GM21529 (cell line): Measurements from ENCODE around the gene LRRFIP2.
A peak's percentile ranks its signal among the peaks of the same experiment; 100 is the strongest.
"Not testable (repeated sequence)": the region's sequence is repeated elsewhere in the genome, so short reads cannot be mapped to it uniquely, and the experiment has no call there.

ENCODE experiments used
- ATAC-seq: cut with Tn5 transposase; IDR thresholded peaks from one replicate; pipeline ENCODE4 v1.9.1; 2021; ENCODE audit not compliant: unreplicated experiment

Gene LRRFIP2

DNA sequence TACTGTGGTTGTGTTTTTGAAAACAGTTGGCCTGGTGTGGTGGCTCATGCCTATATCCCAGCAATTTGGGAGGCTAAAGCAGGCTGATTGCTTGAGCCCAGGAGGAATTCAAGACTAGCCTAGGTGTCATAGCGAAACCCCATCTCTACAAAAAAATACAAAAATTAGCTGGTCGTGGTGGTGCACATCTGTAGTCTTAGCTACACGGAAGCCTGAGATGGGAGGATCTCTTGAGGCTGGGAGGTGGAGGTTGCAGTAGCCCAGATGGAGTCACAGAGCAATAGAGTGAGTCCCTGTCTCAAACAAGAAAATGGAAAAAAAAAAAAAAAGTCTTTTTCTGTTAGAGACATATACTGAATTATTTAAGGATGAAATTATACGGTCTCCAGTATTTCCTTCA, 14.7 kb upstream of the LRRFIP2 start:
- no peak for ATAC-seq

DNA sequence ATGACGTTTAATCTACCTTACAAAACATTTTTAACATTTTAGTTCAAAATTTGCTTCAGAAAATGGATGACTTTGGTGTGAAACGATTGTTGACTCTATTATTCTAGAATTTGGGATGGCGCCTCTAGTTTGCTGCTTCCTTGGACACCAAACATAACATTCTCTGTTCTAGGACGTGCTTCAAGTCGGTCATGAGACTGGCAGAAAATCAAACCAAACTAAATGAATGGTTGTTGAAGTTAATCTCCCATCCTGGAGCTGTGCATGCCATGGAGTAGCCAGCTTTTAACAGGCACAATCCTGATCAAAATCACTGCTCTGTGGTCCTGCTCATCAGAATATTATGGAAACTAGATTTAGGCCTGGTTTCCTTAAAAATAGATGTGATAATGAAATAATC, 9.6 kb upstream of the LRRFIP2 start:
- no peak for ATAC-seq

DNA sequence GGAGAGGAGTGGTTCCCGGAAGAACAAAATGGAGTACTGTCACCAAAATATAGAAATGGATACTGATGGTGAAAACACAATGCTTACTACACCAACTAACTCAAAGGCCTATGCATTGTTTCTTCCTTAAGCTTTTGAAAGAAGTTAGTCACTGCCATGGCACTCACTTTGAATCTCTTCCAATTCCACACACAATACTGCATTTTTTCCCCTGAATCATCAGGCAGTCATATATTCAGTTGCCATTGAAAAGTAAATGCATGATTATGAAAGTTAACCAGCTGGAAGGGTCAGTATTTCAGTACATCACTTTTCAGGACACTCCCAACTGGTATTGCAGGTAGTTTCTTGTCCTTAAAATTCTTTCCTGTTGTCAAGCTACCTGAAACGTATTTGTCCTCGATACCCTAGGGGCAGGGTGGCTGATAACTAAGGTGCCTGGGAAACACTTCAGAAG, 9.0 kb upstream of the LRRFIP2 start:
- no peak for ATAC-seq

DNA sequence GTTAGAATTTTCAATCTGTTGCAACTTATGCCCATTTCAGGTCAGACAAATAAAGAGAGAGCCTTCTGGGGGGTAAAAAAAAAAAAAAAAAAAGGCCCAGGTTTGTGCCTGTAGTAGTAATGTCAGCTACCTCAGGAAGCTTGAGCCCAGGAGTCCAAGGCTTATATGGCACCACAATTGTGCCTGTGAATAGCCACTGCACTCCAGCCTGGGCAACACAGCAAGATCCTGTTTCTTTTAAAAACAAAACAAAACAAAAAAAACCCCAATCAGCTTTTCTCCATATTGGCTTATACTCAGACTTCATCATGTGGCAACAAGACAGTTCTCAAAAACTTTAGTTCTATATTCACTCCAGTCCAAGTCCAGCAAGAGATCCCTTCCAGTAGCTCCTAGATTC, 8.4 kb upstream of the LRRFIP2 start:
- ATAC-seq, result no peak

DNA sequence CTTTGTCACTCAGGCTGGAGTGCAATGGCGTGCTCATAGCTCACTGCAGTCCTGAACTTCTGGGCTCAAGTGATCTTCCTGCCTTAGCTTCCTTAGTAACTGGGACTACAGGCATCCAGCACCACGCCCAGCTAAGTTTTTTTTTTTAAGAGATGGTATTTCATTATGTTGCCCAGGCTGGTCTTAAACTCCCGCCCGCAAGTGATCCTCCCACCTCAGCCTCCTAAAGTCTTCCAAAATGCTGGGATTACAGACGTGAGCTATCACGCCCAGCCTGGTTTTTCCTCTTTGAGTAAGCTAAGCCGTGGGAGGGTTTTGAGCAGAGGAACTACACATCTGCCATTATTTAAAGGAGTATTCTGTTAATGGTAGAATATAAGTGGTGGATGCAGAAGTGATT, 7.4 kb upstream of the LRRFIP2 start:
- no peak for ATAC-seq

DNA sequence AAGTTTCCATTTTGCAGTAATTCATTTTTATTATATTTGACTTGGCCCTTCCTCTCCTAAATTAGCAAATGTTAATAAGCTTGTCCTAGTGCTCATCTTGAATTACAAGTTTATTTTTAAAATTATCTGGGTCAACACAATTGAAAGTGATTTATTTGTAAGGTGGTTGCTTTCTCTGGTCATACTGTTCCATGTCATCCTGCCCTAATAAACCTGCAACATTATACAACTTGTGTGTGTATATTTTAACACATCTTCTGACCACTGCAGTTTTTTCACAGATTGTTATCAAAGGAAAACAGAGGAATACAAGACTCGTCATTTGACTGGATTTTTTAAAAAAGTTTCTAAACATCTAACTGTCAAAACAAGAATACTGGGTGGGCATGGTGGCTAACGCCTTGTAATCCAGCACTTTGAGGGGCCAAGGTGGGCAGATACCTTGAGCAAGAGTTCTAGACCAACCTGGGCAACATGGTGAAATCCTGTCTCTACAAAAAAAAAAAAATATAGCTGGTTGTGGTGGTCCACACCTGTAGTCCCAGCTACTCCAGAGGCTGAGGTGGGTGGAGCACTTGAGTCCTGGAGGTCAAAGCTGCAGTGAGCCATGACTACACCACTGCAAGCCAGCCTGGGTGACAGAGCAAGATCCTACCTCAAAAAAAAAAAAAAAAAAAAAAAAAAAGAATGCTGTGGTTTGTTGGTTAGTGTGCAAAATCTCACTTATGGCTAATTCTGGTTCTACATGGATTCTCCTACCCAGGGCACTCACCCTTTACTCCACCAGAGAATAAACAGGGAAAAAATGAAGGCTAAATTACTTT, 5.0 kb upstream of the LRRFIP2 start:
- ATAC-seq, result no peak

DNA sequence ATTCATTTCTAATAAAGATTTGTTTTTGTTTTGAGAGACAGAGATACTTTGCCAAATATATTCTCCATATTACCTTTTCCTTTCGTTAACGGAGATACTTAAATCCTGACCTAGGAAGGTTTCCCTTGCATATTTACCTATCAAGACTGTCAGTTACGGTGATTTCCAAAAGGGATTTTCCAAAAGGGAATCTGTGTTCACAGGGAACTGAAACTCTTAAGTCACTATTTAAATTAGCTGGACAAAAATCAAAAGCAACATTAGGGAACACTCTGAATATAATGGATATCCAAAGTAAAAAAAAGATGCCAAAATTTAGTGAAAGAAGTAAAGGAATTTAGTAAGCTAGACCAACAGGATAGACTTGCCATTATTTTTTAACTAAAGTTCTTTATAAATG, 576 bp downstream of the LRRFIP2 start:
- ATAC-seq, result no peak

DNA sequence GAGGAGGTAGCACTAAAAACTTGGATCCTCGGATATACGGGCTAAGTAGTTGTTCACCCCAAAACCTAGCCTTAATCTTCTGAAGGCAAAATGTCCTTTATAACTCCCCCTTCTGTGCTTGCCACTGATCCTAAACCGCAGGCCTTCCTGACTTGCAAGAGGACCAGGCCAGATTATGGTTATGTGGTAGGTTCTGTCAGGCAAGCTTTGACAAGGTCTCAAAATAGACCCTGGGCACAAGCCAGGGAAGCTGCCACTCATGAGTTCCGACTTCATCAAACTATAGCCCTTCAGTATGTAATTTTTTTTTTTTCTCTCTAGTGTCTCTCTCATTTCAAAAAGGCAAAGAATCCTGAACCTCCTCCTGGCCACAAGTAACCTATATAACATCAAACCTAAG, 3.2 kb downstream of the LRRFIP2 start:
- ATAC-seq, result no peak

DNA sequence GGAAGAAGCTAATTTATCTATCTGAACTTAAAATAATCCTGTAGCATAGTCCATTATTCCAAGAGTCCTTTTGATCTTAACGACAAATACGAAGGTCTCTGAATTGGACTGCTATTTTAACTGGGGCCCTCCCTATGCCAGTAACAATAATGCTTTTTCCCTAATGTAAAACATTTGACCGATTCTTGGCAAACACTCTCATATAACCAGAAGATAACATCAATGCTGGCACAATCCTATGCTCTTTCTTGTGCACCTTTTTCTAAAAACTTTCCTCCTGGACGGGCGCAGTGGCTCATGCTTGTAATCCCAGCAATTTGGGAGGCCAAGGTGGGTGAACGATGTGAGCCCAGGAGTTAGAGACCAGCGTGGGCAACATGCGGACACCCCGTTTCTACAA, 3.9 kb downstream of the LRRFIP2 start:
- ATAC-seq, result no peak

DNA sequence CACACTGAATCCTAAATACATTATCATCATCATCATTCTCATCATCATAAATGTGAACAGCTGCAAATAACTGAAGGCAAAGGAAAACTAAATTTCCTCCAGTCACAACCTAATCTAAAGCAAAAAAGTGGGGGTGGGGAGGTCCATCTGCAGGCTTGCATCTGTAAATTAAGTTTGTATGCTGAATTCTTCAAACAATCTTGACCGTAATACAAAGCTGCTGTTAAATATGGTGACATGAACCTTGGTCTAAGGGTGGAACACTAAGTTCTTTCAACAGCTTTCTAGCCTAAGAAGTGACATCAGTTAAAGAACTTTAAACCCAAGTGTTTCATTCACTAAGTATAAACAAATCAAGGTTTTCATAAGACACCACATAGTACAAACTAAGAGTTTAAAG, 4.3 kb downstream of the LRRFIP2 start:
- no peak for ATAC-seq

DNA sequence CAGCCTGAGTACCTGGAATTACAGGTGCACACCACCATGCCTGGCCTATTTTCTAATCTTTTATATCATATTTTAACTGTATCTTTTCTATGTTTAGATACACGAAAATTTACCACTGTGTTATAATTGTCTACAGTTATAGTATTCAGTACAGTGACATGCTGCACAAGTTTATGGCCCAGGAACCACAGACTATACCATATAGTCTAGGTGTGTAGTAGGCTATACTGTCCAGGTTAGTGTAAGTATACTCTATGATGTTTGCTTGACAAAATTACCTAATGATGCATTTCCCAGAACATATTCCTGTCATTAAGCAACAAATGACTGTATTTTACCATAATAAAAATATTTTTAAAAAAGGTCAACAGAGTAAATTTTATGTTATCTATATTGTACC, 5.5 kb downstream of the LRRFIP2 start:
- ATAC-seq, result no peak

DNA sequence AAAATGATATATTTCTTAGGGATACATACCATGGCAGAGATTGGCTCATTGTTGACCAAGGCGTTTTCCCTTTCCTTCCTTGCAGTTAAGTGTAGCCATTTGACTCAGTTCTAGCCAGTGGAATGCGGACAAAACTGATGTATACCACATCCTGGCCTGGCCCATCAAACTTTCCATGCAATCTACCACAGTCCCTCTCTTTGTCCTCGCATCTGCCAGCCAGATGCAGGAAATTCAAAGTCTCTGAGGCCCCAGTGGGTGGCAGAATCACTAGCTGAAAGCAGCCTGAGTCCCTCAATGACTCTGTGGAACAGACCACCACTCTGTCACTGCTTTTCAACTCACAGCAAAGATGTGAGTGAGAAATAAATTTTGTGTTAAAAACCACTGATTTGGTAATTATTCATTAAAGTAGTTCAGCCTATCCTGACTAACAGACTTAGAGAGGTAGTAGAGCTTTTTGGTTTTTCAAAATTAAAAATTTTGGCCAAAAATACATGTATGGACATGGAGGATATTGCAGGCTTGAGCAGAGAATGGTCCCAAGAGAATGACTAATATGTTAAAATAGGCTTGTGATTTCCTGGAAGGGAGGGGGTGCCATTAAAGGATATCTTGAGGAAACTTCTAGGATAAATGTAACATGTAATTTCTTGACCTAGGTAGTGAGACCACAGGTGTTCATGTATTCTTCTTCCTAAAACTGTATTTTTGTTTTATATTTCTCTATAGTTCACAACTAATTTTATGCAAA, 10.9 kb downstream of the LRRFIP2 start:
- peak; percentile 54 for ATAC-seq

DNA sequence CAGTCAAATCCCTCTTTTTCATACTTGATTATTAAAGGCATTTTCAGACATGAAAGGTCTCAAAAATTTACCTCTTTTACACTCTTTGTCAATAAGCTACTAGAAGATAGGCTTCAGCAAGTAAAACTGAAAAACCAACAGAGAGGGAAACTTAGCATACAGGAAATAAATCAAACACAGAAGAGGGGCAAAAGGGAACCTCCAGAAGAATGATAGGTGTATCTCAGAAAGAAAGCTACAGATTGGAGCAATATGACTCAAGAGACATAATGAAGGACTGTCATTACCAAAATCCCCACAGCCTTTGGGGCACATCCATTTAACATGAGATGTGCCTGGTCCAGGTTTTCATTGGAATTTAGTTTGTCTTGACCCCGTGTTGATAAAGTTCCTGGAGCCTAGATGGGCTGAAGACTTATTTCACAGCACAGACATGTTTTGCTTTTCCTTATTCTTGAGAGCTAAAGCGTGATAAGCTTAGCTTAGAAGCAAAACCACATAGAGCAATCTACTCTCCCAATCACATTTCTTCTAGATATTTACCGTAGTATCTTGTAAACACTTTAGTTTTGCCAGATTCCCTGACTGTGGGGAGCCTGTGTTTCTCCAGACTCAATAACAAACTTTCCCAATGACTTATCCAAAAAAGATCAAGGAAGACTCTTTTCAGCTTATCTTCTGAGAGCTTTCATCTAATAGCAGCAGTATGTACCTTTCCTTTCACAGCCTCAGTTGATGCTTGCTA, 11.7 kb downstream of the LRRFIP2 start:
- peak; percentile 86 for ATAC-seq

DNA sequence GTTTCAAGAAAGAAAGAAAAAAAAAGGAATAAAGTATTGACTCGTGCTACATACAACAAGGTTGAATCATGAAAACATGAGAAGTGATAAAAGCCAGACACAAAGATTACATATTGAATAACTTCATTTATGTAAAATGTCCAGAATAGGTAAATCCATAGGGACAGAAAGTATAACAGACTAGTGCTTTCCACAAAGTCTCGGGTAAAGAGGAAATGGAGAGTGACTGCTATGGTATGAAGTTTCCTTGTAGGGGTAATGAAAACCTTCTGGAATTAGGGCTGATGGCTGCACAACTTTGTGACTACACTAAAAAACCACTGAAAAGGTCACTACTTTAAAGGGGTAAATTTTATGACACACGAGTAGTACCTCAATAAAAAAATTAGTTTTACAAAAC, 13.0 kb downstream of the LRRFIP2 start:
- no peak for ATAC-seq

DNA sequence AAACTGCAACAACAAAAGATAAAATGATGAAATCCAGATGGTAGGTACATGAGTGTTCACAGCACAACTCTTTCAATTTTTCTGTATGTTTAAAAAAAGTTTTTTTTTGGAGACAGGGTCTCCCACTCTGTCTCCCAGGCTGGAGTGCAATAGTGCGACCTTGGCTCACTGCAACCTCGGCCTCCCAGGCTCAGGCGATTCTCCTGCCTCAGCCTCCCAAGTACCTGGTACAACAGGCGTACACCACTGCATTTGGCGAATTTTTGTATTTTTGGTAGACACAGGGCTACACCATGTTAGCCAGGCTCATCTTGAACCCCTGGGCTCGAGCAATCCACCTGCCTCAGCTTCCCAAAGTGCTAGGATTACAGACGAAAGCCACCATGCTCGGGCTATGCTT, 18.6 kb downstream of the LRRFIP2 start:
- ATAC-seq, result no peak

DNA sequence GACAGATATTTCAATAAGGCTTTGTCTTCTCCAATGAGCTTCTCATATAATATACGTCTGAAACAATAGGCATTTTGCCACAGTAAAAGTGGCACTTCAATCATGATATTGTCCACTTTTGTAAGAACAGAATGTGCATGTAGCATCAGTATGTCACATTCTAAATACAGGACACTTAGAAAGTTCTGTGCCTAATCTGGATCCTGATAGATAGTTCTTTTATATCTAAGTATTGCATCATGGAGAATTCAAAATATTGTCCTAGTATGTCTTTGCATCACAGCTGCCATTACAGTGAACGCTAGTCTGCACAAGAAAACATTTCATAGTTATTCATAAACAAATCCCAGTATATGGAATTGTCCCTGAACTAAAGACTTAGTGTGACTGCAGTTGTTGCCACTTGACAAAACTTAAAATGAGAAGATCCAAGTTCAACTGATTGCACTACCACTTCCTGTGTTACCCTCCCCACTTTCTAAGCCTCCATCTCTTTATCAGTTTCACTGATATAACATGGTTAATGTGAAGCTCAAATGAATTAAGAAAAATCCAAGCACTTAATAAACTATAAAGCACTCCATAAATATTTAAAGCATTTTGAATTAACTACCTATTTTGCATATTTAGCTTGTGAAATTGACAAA, 19.6 kb downstream of the LRRFIP2 start:
- ATAC-seq, result no peak

DNA sequence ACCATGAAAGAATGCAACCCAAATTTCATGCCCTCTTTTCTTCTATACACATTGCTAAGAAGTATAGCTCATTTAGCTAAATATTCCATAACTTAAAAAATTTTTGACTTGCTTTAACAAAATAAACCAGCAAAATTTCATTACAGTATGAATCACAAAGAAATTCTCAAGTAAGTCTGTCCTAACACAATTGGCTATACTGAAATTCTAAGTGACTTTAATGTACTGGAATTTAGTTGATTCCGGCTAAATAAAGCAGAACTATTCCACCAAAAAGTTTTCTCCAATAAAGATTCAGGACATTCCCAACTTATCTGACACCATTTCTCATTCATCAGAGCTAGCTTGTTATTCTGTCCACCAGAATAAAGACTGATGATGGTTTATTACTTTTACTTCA, 23.8 kb downstream of the LRRFIP2 start:
- ATAC-seq, result no peak

DNA sequence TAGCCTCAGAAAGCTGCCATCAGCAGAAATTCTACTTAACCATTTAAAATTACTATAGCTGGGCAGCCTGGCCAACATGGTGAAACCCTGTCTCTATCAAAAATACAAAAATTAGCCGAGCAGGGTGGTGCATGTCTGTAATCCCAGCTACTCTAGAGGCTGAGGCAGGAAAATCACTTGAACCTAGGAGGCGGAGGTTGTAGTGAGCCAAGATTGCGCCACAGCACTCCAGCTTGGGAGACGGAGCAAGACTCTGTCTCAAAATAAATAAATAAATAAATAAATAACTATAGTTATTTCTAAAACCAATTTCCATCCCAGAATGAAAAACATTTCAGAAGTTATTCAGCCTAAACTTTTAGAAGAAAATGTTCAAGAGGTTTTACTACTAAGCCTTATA, 25.1 kb downstream of the LRRFIP2 start:
- ATAC-seq, result no peak

DNA sequence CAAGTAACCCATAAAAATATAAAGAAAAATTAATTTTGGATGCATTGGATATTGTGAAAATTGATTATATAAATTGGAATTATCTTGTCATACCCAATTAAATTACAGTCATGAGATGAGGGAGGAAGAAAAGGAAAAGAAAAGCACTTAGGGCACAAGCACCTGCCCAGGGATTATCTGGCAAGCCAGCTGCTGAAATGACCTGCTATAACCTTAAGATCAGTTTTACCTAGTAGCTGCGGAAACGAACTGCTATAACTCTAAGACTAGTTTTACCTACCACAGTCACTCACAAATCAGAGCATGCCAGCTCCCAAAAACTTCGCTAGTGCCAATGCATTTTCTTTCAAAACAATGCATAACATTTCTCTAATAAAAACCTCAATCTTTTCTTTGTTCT, 26.2 kb downstream of the LRRFIP2 start:
- ATAC-seq, result no peak

DNA sequence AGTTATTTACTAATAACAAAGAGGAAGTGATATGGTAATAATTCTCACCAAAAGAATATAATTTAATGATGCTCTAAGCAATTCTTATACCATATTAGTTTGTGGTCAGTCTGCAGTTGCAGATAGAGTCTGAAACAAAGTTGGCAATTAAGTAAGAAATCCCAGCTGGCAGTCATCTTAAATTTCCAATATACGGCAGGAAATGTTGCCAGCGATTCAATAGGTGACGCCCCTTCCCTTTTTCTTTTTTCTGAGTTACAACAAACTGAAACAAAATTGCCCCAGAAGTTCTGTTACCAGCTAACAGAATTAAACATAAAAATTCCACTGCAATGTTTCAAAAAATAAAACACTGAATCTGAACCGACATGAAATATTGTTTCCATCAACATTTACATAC, 26.7 kb downstream of the LRRFIP2 start:
- ATAC-seq, result no peak

DNA sequence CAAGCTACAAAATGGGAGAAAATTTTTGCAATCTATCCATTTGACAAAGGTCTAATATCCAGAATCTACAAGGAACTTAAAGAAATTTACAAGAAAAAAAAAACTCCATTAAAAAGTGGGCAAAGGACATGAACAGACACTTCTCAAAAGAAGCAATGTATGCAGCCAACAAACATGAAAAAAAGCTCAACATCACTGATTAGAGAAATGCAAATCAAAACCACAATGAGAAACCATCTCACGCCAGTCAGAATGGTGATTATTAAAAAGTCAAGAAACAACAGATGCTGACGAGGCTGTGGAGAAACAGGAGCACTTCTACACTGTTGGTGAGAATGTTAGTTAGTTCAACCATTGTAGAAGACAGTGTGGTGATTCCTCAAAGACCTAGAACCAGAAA, 27.5 kb downstream of the LRRFIP2 start:
- not testable (repeated sequence) for ATAC-seq
